LoVo (cell line): Measurements from ENCODE around the gene GALNT17.

Source experiments
- DNase-seq: peaks from one replicate; pipeline ENCODE4 v3.0.0-alpha.2; 2016; ENCODE audit warnings: low spot score

The GALNT17 gene

GRCh38 chr7:71132127-71132376 is at the start of gene GALNT17:
Gene GALNT17, plus strand, starts transcription at chr7:71132144.
- DNase-seq = no peak

GRCh38 chr7:71095266-71095860 is 36.6 kb upstream of the GALNT17 start:
- DNase-seq = no peak

- no peak for DNase-seq
These were observed 35.6 kb upstream of the GALNT17 start for GRCh38 chr7:71096351-71096750.

- DNase-seq = no peak
These were observed 25.7 kb upstream of the GALNT17 start for GRCh38 chr7:71106226-71106625.

GRCh38 chr7:71112436-71112835 is 19.5 kb upstream of the GALNT17 start:
- DNase-seq = no peak

- DNase-seq = no peak
These were observed 11.8 kb upstream of the GALNT17 start for GRCh38 chr7:71120096-71120495.

- no peak for DNase-seq
These were observed 2.8 kb upstream of the GALNT17 start for GRCh38 chr7:71129126-71129525.

GRCh38 chr7:71130031-71130679 is 1.8 kb upstream of the GALNT17 start:
- DNase-seq = no peak

- no peak for DNase-seq
These were observed 453 bp upstream of the GALNT17 start for GRCh38 chr7:71131256-71132126.

- no peak for DNase-seq
These were observed 660 bp downstream of the GALNT17 start for GRCh38 chr7:71132377-71133231.

GRCh38 chr7:71133232-71133622 is 1.3 kb downstream of the GALNT17 start:
- no peak for DNase-seq

GRCh38 chr7:71133856-71134255 is 1.9 kb downstream of the GALNT17 start:
- DNase-seq = no peak

GRCh38 chr7:71135116-71135515 is 3.2 kb downstream of the GALNT17 start:
- DNase-seq = no peak

GRCh38 chr7:71135663-71136062 is 3.7 kb downstream of the GALNT17 start:
- DNase-seq = no peak

- DNase-seq = no peak
These were observed 5.5 kb downstream of the GALNT17 start for GRCh38 chr7:71137479-71137878.

- DNase-seq = no peak
These were observed 8.3 kb downstream of the GALNT17 start for GRCh38 chr7:71140264-71140663.

- DNase-seq = no peak
These were observed 13.0 kb downstream of the GALNT17 start for GRCh38 chr7:71144963-71145362.

- DNase-seq = no peak
These were observed 14.3 kb downstream of the GALNT17 start for GRCh38 chr7:71145906-71146901.

GRCh38 chr7:71148098-71148497 is 16.2 kb downstream of the GALNT17 start:
- DNase-seq = no peak

- no peak for DNase-seq
These were observed 23.3 kb downstream of the GALNT17 start for GRCh38 chr7:71155236-71155635.

GRCh38 chr7:71157757-71158156 is 25.8 kb downstream of the GALNT17 start:
- no peak for DNase-seq
